Stimulated activated CD8-positive, alpha-beta memory T cell treated with anti-CD3 and anti-CD28 coated beads, Interleukin-12 subunit alpha, Interleukin-12 subunit beta, amount 100 ng/mL, for 4 hours (primary cell): ENCODE data around the gene LTBR.
"Not testable (repeated sequence)": the region's sequence is repeated elsewhere in the genome, so short reads cannot be mapped to it uniquely, and the experiment has no call there.

ENCODE experiments used
- DNase-seq: peaks from one replicate; pipeline ENCODE4 v3.0.0-alpha.2; 2020; ENCODE audit warnings: low read depth

LTBR gene

GRCh38 chr12:6425590-6426531, 41.9 kb downstream of the LTBR start:
- no peak for DNase-seq

- DNase-seq, result peak; percentile 78
These were observed 43.1 kb downstream of the LTBR start for GRCh38 chr12:6426882-6427671.

GRCh38 chr12:6427796-6428195, 43.8 kb downstream of the LTBR start:
- not testable (repeated sequence) for DNase-seq

- no peak for DNase-seq
These were observed 44.4 kb downstream of the LTBR start for GRCh38 chr12:6428326-6428725.

GRCh38 chr12:6430124-6430989, 46.4 kb downstream of the LTBR start:
- no peak for DNase-seq

- no peak for DNase-seq
These were observed 49.0 kb downstream of the LTBR start for GRCh38 chr12:6432991-6433390.

- no peak for DNase-seq
These were observed 50.5 kb downstream of the LTBR start for GRCh38 chr12:6434205-6435140.

GRCh38 chr12:6435961-6436715, 52.2 kb downstream of the LTBR start:
- DNase-seq, result no peak

GRCh38 chr12:6437586-6437985, 53.6 kb downstream of the LTBR start:
- DNase-seq, result no peak

GRCh38 chr12:6438345-6438744, 54.4 kb downstream of the LTBR start:
- DNase-seq, result no peak

- DNase-seq, result no peak
These were observed 56.4 kb downstream of the LTBR start for GRCh38 chr12:6440391-6440790.
